Large intestine (tissue), 3 donors: ENCODE data around the gene B4GALNT3. TPM values are rescaled to one million over a fixed set of nuclear protein-coding genes. Genes with fewer than 3 reads are reported as not detected.
A peak's percentile ranks its signal among the peaks of the same experiment; 100 is the strongest.

ENCODE experiments used
- DNase-seq, 2 donors: peaks; one replicate each; pipeline versions ENCODE4 v3.0.0 to v3.0.0-alpha.2; 2013
- H3K27ac ChIP-seq: one replicate; pipeline ENCODE4 v1.5.1; 2013; ENCODE audit warnings: low read length
- H3K27me3 ChIP-seq: 2 replicates; pipeline ENCODE4 v1.6.1; 2013; ENCODE audit warnings: low read length; ENCODE audit not compliant: control insufficient read depth, insufficient read depth
- H3K36me3 ChIP-seq: 2 replicates; pipeline ENCODE4 v1.6.1; 2013; ENCODE audit warnings: low read length; ENCODE audit not compliant: control insufficient read depth, insufficient read depth
- H3K4me1 ChIP-seq: one replicate; pipeline ENCODE4 v1.6.1; 2013; ENCODE audit warnings: low read length; ENCODE audit not compliant: control insufficient read depth, insufficient read depth
- H3K4me3 ChIP-seq: one replicate; pipeline ENCODE4 v1.5.1; 2013; ENCODE audit warnings: low read length
- H3K9me3 ChIP-seq: one replicate; pipeline ENCODE4 v1.6.1; 2013; ENCODE audit warnings: mild to moderate bottlenecking, low read depth, low read length, moderate library complexity; ENCODE audit not compliant: control insufficient read depth
- WGBS: methylation state at CpG from one replicate; pipeline ENCODE4 v1.1.5; 2013; ENCODE audit warnings: low lambda C conversion rate; ENCODE audit not compliant: insufficient coverage; 5-methylcytosine and 5-hydroxymethylcytosine counted together
- polyA plus RNA-seq: library from polyadenylated mRNA; unstranded; fragments of 120-200 nt; gene quantifications from one replicate; pipeline ENCODE4 v1.2.1, GENCODE V29; 2013

Gene B4GALNT3
- polyA plus RNA-seq, 1 donor, result 5.9 TPM

GRCh38 chr12:585062-586061 is 125.6 kb downstream of the B4GALNT3 start:
- H3K9me3 ChIP-seq, result no peaks in the 10 kb centered on the region
- H3K27me3 ChIP-seq, result no peaks in the 10 kb centered on the region
- 73% methylated on average over 2 of the region's 30 CpGs for WGBS
- no peak for DNase-seq
- H3K36me3 ChIP-seq, result no peaks in the 10 kb centered on the region
- H3K4me1 ChIP-seq, result peaks cover 3% of the 10 kb centered on the region
- H3K4me3 ChIP-seq, result no peak overlapping the region
- no peak overlapping the region for H3K27ac ChIP-seq

GRCh38 chr12:586318-587071 is 126.8 kb downstream of the B4GALNT3 start:
- H3K4me3 ChIP-seq, result no peak overlapping the region
- H3K9me3 ChIP-seq, result no peaks in the 10 kb centered on the region
- DNase-seq, result no peak
- no peak overlapping the region for H3K27ac ChIP-seq
- no peaks in the 10 kb centered on the region for H3K27me3 ChIP-seq
- no peaks in the 10 kb centered on the region for H3K36me3 ChIP-seq
- no CpG with 5 or more reads among the region's 16 CpGs for WGBS
- peaks cover 3% of the 10 kb centered on the region for H3K4me1 ChIP-seq

GRCh38 chr12:587132-588023 is 127.6 kb downstream of the B4GALNT3 start:
- H3K4me1 ChIP-seq, result peaks cover 3% of the 10 kb centered on the region
- no peak for DNase-seq
- no CpG with 5 or more reads among the region's 18 CpGs for WGBS
- H3K27ac ChIP-seq, result no peak overlapping the region
- H3K27me3 ChIP-seq, result no peaks in the 10 kb centered on the region
- H3K36me3 ChIP-seq, result no peaks in the 10 kb centered on the region
- no peak overlapping the region for H3K4me3 ChIP-seq
- no peaks in the 10 kb centered on the region for H3K9me3 ChIP-seq

- H3K27me3 ChIP-seq, result no peaks in the 10 kb centered on the region
Observed at GRCh38 chr12:588024-588322, 128.2 kb downstream of the B4GALNT3 start.

GRCh38 chr12:588646-589045 is 128.9 kb downstream of the B4GALNT3 start:
- DNase-seq, result no peak
- H3K4me3 ChIP-seq, result no peak overlapping the region
- no peaks in the 10 kb centered on the region for H3K36me3 ChIP-seq
- 87% methylated on average over 3 of the region's 4 CpGs for WGBS
- no peaks in the 10 kb centered on the region for H3K9me3 ChIP-seq
- H3K4me1 ChIP-seq, result no peaks in the 10 kb centered on the region
- H3K27me3 ChIP-seq, result no peaks in the 10 kb centered on the region
- H3K27ac ChIP-seq, result no peak overlapping the region

More at GRCh38 chr12:588024-588322, 128.2 kb downstream of the B4GALNT3 start:
- H3K36me3 ChIP-seq, result no peaks in the 10 kb centered on the region
- no peak overlapping the region for H3K27ac ChIP-seq
- peaks cover 3% of the 10 kb centered on the region for H3K4me1 ChIP-seq
- DNase-seq, result no peak
- 80% methylated on average over 7 of the region's 10 CpGs for WGBS
- no peaks in the 10 kb centered on the region for H3K9me3 ChIP-seq
- H3K4me3 ChIP-seq, result no peak overlapping the region

GRCh38 chr12:590206-590750 is 130.5 kb downstream of the B4GALNT3 start:
- Histone ChIP-seq H3K36me3 (no peaks in the 10 kb centered on the region), H3K9me3 (no peaks in the 10 kb centered on the region), H3K27me3 (no peaks in the 10 kb centered on the region), H3K27ac (no peak overlapping the region), H3K4me3 (no peak overlapping the region), H3K4me1 (no peaks in the 10 kb centered on the region)
- DNase-seq, result no peak
- WGBS, result no CpG with 5 or more reads among the region's 14 CpGs

- H3K4me3 ChIP-seq, result no peak overlapping the region
- no peak overlapping the region for H3K27ac ChIP-seq
- H3K9me3 ChIP-seq, result no peaks in the 10 kb centered on the region
- no peaks in the 10 kb centered on the region for H3K4me1 ChIP-seq
- WGBS, result no CpG with 5 or more reads among the region's 16 CpGs
- no peaks in the 10 kb centered on the region for H3K36me3 ChIP-seq
- H3K27me3 ChIP-seq, result no peaks in the 10 kb centered on the region
- peak; percentile 37 to 50 for DNase-seq
Observed at GRCh38 chr12:591167-592023, 131.7 kb downstream of the B4GALNT3 start.

GRCh38 chr12:592024-592505 is 132.3 kb downstream of the B4GALNT3 start:
- Histone ChIP-seq H3K4me1 (no peaks in the 10 kb centered on the region), H3K27ac (no peak overlapping the region), H3K27me3 (no peaks in the 10 kb centered on the region), H3K4me3 (no peak overlapping the region), H3K36me3 (no peaks in the 10 kb centered on the region), H3K9me3 (no peaks in the 10 kb centered on the region)
- WGBS, result no CpG with 5 or more reads among the region's 11 CpGs
- DNase-seq, result no peak
